Ascending aorta (tissue), 2 donors: ENCODE results near the gene ZNF557. TPM values are rescaled to one million over a fixed set of nuclear protein-coding genes. Genes with fewer than 3 reads are reported as not detected.
"Not testable (repeated sequence)": the region's sequence is repeated elsewhere in the genome, so short reads cannot be mapped to it uniquely, and the experiment has no call there.

Source experiments
- DNase-seq, 2 donors: peaks; one replicate each; pipeline ENCODE4 v3.0.0-alpha.2; 2019; ENCODE audit warnings: low spot score in 2 of 2
- H3K27ac ChIP-seq, 2 donors: fragments of 200-600 bp; sonication (generic); one replicate each; pipeline ENCODE4 v1.5.1; 2016 to 2017; ENCODE audit warnings: mild to moderate bottlenecking in 1 of 2
- H3K27me3 ChIP-seq: fragments of 200-600 bp; sonication (generic); one replicate; pipeline ENCODE4 v1.5.1; 2017
- H3K36me3 ChIP-seq, 2 donors: fragments of 200-600 bp; sonication (generic); one replicate each; pipeline ENCODE4 v1.5.1; 2016
- H3K4me1 ChIP-seq, 2 donors: fragments of 200-600 bp; sonication (generic); one replicate each; pipeline ENCODE4 v1.5.1; 2016 to 2017; ENCODE audit warnings: mild to moderate bottlenecking in 1 of 2
- H3K4me3 ChIP-seq, 2 donors: fragments of 200-600 bp; sonication (generic); one replicate each; pipeline ENCODE4 v1.5.1; 2016 to 2017; ENCODE audit warnings: mild to moderate bottlenecking in 1 of 2
- H3K9me3 ChIP-seq, 2 donors: fragments of 200-600 bp; sonication (generic); one replicate each; pipeline ENCODE4 v1.5.1; 2016
- intact Hi-C: fragments of 100-400 bp; cut with DNase I; formaldehyde crosslinking; loops from one replicate; pipeline ENCODE4 v1.15.1; 2023
- total RNA-seq: library from RNA; depleted of rRNA; stranded (reverse); fragments of >200 nt; gene quantifications from one replicate; pipeline ENCODE4 v1.1.0, GENCODE V29; 2016
- TF ChIP-seq, protein P1 (sequence below), 3 experiments: fragments of 200-600 bp in 2 of 3; fragments of 450-650 bp in 1 of 3; sonication (generic) in 2 of 3; IDR thresholded peaks; one replicate each; pipeline ENCODE4 v1.5.1; 2016 to 2019; ENCODE audit warnings: antibody characterized with exemption in 3 of 3, mild to moderate bottlenecking in 1 of 3, moderate library complexity in 1 of 3

ZNF557 gene
- total RNA-seq, 1 donor from 2014 or later, result 0.75 TPM

DNA sequence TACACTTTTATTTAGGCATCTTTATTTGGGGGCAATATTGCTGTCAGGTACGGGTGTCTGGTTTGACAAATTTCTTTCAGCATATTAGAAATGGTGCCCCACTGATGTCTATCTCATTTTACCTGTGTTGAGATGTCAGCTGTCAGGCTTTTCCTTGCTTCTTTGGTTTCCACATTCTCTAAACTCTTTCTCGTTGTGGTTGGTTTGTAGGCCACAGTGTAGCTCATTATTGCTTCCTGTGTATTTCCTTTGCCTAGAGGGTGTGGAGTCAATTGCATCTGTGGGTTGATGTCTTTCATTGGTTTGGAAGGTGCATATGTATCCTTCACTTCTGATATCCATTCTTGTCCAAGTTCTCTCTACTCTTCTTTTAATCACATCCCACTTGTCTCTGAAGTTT is 9.5 kb upstream of the ZNF557 start:
- intact Hi-C loops, H3K4me1 ChIP-seq, H3K9me3 ChIP-seq, H3K27ac ChIP-seq, H3K27me3 ChIP-seq, DNase-seq, H3K36me3 ChIP-seq, H3K4me3 ChIP-seq: not testable (repeated sequence)

DNA sequence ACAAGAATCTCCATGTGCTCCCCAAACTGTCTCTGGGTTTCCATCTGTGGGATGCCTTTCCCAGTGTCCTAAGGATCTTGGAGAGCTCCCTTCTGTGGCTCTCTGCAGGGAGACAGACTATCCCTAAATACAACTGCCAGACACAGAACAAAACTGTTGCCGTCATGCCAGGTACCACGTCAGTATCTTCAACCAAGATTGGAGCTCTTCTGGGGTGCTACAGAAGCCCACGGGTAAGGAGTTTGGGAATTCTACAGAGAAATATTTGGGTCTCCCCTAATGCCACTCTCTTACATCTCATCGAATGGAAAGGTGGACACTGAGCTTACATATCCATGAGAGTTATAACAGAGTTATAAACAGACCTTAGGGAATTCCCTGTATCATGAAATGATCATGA is 6.2 kb upstream of the ZNF557 start:
- H3K9me3 ChIP-seq, result no peaks in the 10 kb centered on the region
- no peak overlapping the region for H3K4me3 ChIP-seq
- no peaks in the 10 kb centered on the region for H3K36me3 ChIP-seq
- DNase-seq, result no peak
- no peak overlapping the region for H3K27ac ChIP-seq
- H3K4me1 ChIP-seq, result no peaks in the 10 kb centered on the region
- H3K27me3 ChIP-seq, result no peaks in the 10 kb centered on the region
- intact Hi-C loops, result no loop called here
- TF ChIP-seq, protein P1, sequence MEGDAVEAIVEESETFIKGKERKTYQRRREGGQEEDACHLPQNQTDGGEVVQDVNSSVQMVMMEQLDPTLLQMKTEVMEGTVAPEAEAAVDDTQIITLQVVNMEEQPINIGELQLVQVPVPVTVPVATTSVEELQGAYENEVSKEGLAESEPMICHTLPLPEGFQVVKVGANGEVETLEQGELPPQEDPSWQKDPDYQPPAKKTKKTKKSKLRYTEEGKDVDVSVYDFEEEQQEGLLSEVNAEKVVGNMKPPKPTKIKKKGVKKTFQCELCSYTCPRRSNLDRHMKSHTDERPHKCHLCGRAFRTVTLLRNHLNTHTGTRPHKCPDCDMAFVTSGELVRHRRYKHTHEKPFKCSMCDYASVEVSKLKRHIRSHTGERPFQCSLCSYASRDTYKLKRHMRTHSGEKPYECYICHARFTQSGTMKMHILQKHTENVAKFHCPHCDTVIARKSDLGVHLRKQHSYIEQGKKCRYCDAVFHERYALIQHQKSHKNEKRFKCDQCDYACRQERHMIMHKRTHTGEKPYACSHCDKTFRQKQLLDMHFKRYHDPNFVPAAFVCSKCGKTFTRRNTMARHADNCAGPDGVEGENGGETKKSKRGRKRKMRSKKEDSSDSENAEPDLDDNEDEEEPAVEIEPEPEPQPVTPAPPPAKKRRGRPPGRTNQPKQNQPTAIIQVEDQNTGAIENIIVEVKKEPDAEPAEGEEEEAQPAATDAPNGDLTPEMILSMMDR (IDR thresholded peaks at IDR 0.05), result no peak

DNA sequence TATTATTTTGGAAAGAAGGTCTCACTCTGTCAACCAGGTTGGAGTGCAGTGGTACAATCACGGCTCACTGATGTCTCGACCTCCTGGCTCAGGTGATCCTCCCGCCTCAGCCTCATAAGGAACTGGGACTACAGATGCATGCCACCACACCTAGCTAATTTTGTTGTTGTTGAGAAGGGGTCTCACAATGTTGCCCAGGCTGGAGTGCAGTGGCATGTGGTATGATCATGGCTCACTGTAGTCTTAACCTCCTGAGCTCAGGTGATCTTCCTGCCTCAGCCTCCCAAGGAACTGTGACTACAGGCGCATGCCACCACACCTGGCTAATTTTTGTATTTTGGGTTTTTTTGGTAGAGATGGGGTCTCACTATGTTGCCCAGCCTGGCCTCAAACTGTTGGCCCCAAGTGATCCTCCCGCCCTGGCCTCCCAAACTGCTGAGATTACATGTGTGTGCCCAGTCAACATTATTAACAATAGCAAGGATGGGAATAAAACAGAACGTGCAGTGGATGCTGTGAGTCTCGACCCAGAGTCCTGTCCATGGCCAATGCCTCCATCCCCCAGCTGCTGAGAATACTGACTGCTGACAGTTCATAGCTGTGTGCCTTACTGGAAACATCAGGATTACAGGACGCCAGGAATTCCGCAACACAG is 5.6 kb upstream of the ZNF557 start:
- no peaks in the 10 kb centered on the region for H3K4me1 ChIP-seq
- intact Hi-C loops, result no loop called here
- H3K4me3 ChIP-seq, result no peak overlapping the region
- no peak overlapping the region for H3K27ac ChIP-seq
- H3K36me3 ChIP-seq, result no peaks in the 10 kb centered on the region
- DNase-seq, result no peak
- TF ChIP-seq, protein P1 (IDR thresholded peaks at IDR 0.05), result no peak
- no peaks in the 10 kb centered on the region for H3K27me3 ChIP-seq
- no peaks in the 10 kb centered on the region for H3K9me3 ChIP-seq

DNA sequence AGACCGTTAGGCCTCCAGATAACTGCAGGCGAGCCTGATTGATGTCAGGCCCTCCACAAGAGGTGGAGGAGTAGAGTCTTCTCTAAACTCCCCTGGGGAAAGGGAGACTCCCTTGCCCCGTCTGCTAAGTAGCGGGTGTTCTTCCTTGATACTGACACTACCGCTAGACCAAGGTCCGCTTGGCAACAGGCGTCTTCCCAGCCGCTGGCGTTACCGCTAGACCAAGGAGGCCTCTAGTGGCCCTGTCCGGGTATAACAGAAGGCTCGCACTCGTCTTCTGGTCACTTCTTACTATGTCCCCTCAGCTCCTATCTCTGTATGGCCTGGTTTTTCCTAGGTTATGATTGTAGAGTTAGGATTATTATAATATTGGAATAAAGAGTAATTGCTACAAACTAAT is 2.4 kb upstream of the ZNF557 start:
- DNase-seq, intact Hi-C loops: not testable (repeated sequence)

DNA sequence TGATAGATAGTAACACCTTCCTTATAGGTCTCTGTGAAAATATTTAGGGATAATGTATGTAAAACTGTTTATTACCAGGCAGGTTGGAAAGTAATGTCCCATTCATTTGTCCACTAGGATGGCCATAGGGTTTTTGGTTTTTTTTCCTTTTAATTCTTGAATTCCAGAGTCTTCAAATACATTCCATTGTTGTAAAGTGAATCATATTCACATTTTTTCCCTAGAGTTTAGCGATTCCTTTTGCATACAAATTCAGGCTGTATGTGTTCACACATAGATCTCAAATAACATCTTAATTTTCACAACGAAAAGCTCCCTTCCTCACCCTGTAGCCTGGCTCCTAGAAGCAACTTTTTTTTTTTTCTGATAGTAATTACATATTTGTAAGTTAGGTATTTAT is 1.8 kb upstream of the ZNF557 start:
- no peaks in the 10 kb centered on the region for H3K9me3 ChIP-seq
- intact Hi-C loops, result no loop called here
- no peak overlapping the region for H3K4me3 ChIP-seq
- H3K36me3 ChIP-seq, result peaks cover 16 to 17% of the 10 kb centered on the region in 2 donors
- H3K27ac ChIP-seq, result no peak overlapping the region
- DNase-seq, result no peak
- peaks cover 0 to 6% of the 10 kb centered on the region in 2 donors for H3K4me1 ChIP-seq
- TF ChIP-seq, protein P1 (IDR thresholded peaks at IDR 0.05), result no peak
- H3K27me3 ChIP-seq, result no peaks in the 10 kb centered on the region

More for the DNA sequence above, 2.4 kb upstream of the ZNF557 start:
- not testable (repeated sequence) for H3K4me3 ChIP-seq, H3K27me3 ChIP-seq, H3K27ac ChIP-seq, H3K9me3 ChIP-seq, H3K4me1 ChIP-seq
- TF ChIP-seq, protein P1 (IDR thresholded peaks at IDR 0.05), result peak in 2 of 3 experiments; percentile 15 to 20
- peaks cover 10 to 11% of the 10 kb centered on the region in 2 donors for H3K36me3 ChIP-seq

DNA sequence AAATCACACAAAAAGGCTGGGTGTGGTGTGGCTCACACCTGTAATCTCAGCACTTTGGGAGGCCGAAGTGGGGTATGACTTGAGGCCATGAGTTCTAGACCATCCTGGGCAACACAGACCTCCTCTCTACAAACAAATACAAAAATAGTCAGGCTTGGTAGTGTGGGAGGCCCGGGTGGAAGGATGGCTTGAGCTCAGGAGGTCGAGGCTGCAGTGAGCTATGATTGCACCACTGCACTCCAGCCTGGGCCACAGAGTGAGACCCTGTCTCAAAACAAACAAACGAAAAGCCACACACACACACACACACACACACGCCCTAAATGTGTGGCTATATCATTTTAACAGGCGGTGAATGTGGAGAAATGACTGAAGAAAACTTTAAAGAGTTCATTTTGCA is 904 bp upstream of the ZNF557 start:
- H3K9me3 ChIP-seq, result no peaks in the 10 kb centered on the region
- H3K4me1 ChIP-seq, result peaks cover 0 to 6% of the 10 kb centered on the region in 2 donors
- peaks cover 24 to 26% of the 10 kb centered on the region in 2 donors for H3K36me3 ChIP-seq
- no peak for DNase-seq
- TF ChIP-seq, protein P1 (IDR thresholded peaks at IDR 0.05), result no peak
- H3K4me3 ChIP-seq, result peak overlapping the region in 1 of 2 donors; percentile 74
- intact Hi-C loops, result no loop called here
- H3K27me3 ChIP-seq, result no peaks in the 10 kb centered on the region
- peak overlapping the region; percentile 10 to 69 for H3K27ac ChIP-seq
